HEK293 (cell line): ENCODE results near the gene ATP6V0B.

Source experiments
- BCL11A ChIP-seq: fragments of 450-650 bp; formaldehyde crosslinking; IDR thresholded peaks from 2 replicates; pipeline ENCODE4 v1.5.1; 2016; ENCODE audit warnings: low read depth, missing biosample characterization, missing genetic modification characterization
- EGR2 ChIP-seq: fragments of 450-650 bp; formaldehyde crosslinking; IDR thresholded peaks from 2 replicates; pipeline ENCODE4 v1.5.1; 2016; ENCODE audit warnings: low read depth, missing biosample characterization, missing genetic modification characterization
- GLIS2 ChIP-seq: fragments of 450-650 bp; formaldehyde crosslinking; IDR thresholded peaks from 2 replicates; pipeline ENCODE4 v1.5.1; 2016; ENCODE audit warnings: missing biosample characterization, missing genetic modification characterization
- INSM2 ChIP-seq: fragments of 450-650 bp; formaldehyde crosslinking; IDR thresholded peaks from 2 replicates; pipeline ENCODE4 v1.5.1; 2016; ENCODE audit warnings: missing biosample characterization, missing genetic modification characterization
- KLF7 ChIP-seq: fragments of 450-650 bp; formaldehyde crosslinking; IDR thresholded peaks from 2 replicates; pipeline ENCODE4 v1.5.1; 2016; ENCODE audit warnings: missing biosample characterization, missing genetic modification characterization, borderline replicate concordance
- PRDM1 ChIP-seq: fragments of 450-650 bp; formaldehyde crosslinking; IDR thresholded peaks from 2 replicates; pipeline ENCODE4; 2016; ENCODE audit warnings: missing biosample characterization, missing genetic modification characterization
- PRDM6 ChIP-seq: fragments of 450-650 bp; formaldehyde crosslinking; IDR thresholded peaks from 2 replicates; pipeline ENCODE4 v1.5.1; 2017; ENCODE audit warnings: missing biosample characterization, missing genetic modification characterization
- SALL2 ChIP-seq: fragments of 450-650 bp; formaldehyde crosslinking; IDR thresholded peaks from 2 replicates; pipeline ENCODE4 v1.5.0; 2017; ENCODE audit warnings: missing biosample characterization, mild to moderate bottlenecking, missing genetic modification characterization, borderline replicate concordance
- ZBTB20 ChIP-seq: fragments of 450-650 bp; formaldehyde crosslinking; IDR thresholded peaks from 2 replicates; pipeline ENCODE4 v1.5.1; 2016; ENCODE audit warnings: missing biosample characterization, missing genetic modification characterization
- ZFP3 ChIP-seq: fragments of 450-650 bp; formaldehyde crosslinking; IDR thresholded peaks from 2 replicates; pipeline ENCODE4 v1.5.1; 2016; ENCODE audit warnings: low read depth, missing biosample characterization, missing genetic modification characterization
- ZFP37 ChIP-seq: fragments of 450-650 bp; formaldehyde crosslinking; IDR thresholded peaks from 2 replicates; pipeline ENCODE4 v1.5.1; 2016; ENCODE audit warnings: missing biosample characterization, missing genetic modification characterization
- ZFP41 ChIP-seq: fragments of 450-650 bp; formaldehyde crosslinking; IDR thresholded peaks from 2 replicates; pipeline ENCODE4 v1.5.1; 2016; ENCODE audit warnings: missing biosample characterization, missing genetic modification characterization, borderline replicate concordance
- ZNF10 ChIP-seq: fragments of 450-650 bp; formaldehyde crosslinking; IDR thresholded peaks from 2 replicates; pipeline ENCODE4 v1.5.1; 2017; ENCODE audit warnings: missing biosample characterization, missing genetic modification characterization
- ZNF114 ChIP-seq: fragments of 450-650 bp; formaldehyde crosslinking; IDR thresholded peaks from 2 replicates; pipeline ENCODE4 v1.5.0; 2017; ENCODE audit warnings: missing biosample characterization, missing genetic modification characterization
- ZNF132 ChIP-seq: fragments of 450-650 bp; formaldehyde crosslinking; IDR thresholded peaks from 2 replicates; pipeline ENCODE4 v1.5.1; 2017; ENCODE audit warnings: missing biosample characterization, missing genetic modification characterization, borderline replicate concordance
- ZNF16 ChIP-seq: fragments of 450-650 bp; formaldehyde crosslinking; IDR thresholded peaks from 2 replicates; pipeline ENCODE4 v1.5.1; 2016; ENCODE audit warnings: low read depth, missing biosample characterization, missing genetic modification characterization
- ZNF175 ChIP-seq: fragments of 450-650 bp; formaldehyde crosslinking; IDR thresholded peaks from 2 replicates; pipeline ENCODE4 v1.5.1; 2016; ENCODE audit warnings: missing biosample characterization, missing genetic modification characterization
- ZNF24 ChIP-seq: fragments of 450-650 bp; formaldehyde crosslinking; IDR thresholded peaks from 2 replicates; pipeline ENCODE4 v1.5.1; 2016; ENCODE audit warnings: missing biosample characterization, missing genetic modification characterization
- ZNF341 ChIP-seq: fragments of 450-650 bp; formaldehyde crosslinking; IDR thresholded peaks from 2 replicates; pipeline ENCODE4; 2016; ENCODE audit warnings: low read depth, missing biosample characterization, missing genetic modification characterization
- ZNF366 ChIP-seq: fragments of 450-650 bp; formaldehyde crosslinking; conservative IDR thresholded peaks from 2 replicates; pipeline ENCODE4 v1.5.1; 2016; ENCODE audit warnings: missing biosample characterization, missing genetic modification characterization
- ZNF394 ChIP-seq: fragments of 450-650 bp; formaldehyde crosslinking; IDR thresholded peaks from 2 replicates; pipeline ENCODE4 v1.5.1; 2016; ENCODE audit warnings: missing biosample characterization, missing genetic modification characterization, mild to moderate bottlenecking, moderate library complexity, borderline replicate concordance
- ZNF423 ChIP-seq: fragments of 450-650 bp; formaldehyde crosslinking; IDR thresholded peaks from 2 replicates; pipeline ENCODE4 v1.5.1; 2016; ENCODE audit warnings: missing biosample characterization, missing genetic modification characterization
- ZNF426 ChIP-seq: fragments of 450-650 bp; formaldehyde crosslinking; IDR thresholded peaks from 2 replicates; pipeline ENCODE4 v1.5.1; 2017; ENCODE audit warnings: missing biosample characterization, missing genetic modification characterization, mild to moderate bottlenecking, inconsistent platforms, moderate library complexity
- ZNF514 ChIP-seq: fragments of 450-650 bp; formaldehyde crosslinking; IDR thresholded peaks from 2 replicates; pipeline ENCODE4 v1.5.1; 2016; ENCODE audit warnings: missing biosample characterization, missing genetic modification characterization
- ZNF558 ChIP-seq: fragments of 450-650 bp; formaldehyde crosslinking; IDR thresholded peaks from 2 replicates; pipeline ENCODE4 v1.5.1; 2016; ENCODE audit warnings: missing biosample characterization, missing genetic modification characterization
- ZNF626 ChIP-seq: fragments of 450-650 bp; sonication (Bioruptor Pico); formaldehyde crosslinking; IDR thresholded peaks from 2 replicates; pipeline ENCODE4 v1.5.1; 2018; ENCODE audit warnings: missing biosample characterization, missing genetic modification characterization, inconsistent platforms
- ZNF664 ChIP-seq: fragments of 450-650 bp; formaldehyde crosslinking; IDR thresholded peaks from 2 replicates; pipeline ENCODE4 v1.5.1; 2016; ENCODE audit warnings: missing biosample characterization, missing genetic modification characterization
- ZNF701 ChIP-seq: fragments of 450-650 bp; formaldehyde crosslinking; IDR thresholded peaks from 2 replicates; pipeline ENCODE4 v1.5.1; 2016; ENCODE audit warnings: missing biosample characterization, missing genetic modification characterization
- ZNF785 ChIP-seq: fragments of 450-650 bp; formaldehyde crosslinking; IDR thresholded peaks from 2 replicates; pipeline ENCODE4 v1.5.1; 2016; ENCODE audit warnings: missing biosample characterization, missing genetic modification characterization
- TF ChIP-seq, protein P1 (sequence below): fragments of 450-650 bp; formaldehyde crosslinking; IDR thresholded peaks from 2 replicates; pipeline ENCODE4 v1.5.1; 2016; ENCODE audit warnings: missing biosample characterization, missing genetic modification characterization
- TF ChIP-seq, protein P2 (sequence below): fragments of 450-650 bp; IDR thresholded peaks from 2 replicates; pipeline ENCODE4 v1.5.1; 2018; ENCODE audit warnings: missing biosample characterization, missing genetic modification characterization
- TF ChIP-seq, protein P3 (sequence below): sonication (generic); formaldehyde crosslinking; IDR thresholded peaks from 2 replicates; pipeline ENCODE4 v1.8.1; 2022; ENCODE audit warnings: mild to moderate bottlenecking, moderate library complexity, missing genetic modification reagents

The ATP6V0B gene

GRCh38 chr1:43946236-43947060 is 28.3 kb upstream of the ATP6V0B start, which contains the start of gene IPO13 (continued):
- TF ChIP-seq, protein P1, sequence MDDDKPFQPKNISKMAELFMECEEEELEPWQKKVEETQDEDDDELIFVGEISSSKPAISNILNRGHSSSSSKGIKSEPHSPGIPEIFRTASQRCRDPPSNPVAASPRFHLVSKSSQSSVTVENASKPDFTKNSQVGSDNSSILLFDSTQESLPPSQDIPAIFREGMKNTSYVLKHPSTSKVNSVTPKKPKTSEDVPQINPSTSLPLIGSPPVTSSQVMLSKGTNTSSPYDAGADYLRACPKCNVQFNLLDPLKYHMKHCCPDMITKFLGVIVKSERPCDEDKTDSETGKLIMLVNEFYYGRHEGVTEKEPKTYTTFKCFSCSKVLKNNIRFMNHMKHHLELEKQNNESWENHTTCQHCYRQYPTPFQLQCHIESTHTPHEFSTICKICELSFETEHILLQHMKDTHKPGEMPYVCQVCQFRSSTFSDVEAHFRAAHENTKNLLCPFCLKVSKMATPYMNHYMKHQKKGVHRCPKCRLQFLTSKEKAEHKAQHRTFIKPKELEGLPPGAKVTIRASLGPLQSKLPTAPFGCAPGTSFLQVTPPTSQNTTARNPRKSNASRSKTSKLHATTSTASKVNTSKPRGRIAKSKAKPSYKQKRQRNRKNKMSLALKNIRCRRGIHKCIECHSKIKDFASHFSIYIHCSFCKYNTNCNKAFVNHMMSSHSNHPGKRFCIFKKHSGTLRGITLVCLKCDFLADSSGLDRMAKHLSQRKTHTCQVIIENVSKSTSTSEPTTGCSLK (tag by site-specific recombination) = no peak
- TF ChIP-seq ZNF514 (tag by site-specific recombination) = no peak
- TF ChIP-seq KLF7 = peak; percentile 40; the same call in 1 of the 2 replicates
- TF ChIP-seq ZNF114 (tag by site-specific recombination) = no peak
- no peak for TF ChIP-seq ZNF132 (tag by site-specific recombination)
- no peak for TF ChIP-seq PRDM1 (tag by site-specific recombination)
- peak; percentile 51; the same call in 1 of the 2 replicates for TF ChIP-seq ZNF423 (tag by site-specific recombination)
- TF ChIP-seq, protein P2, sequence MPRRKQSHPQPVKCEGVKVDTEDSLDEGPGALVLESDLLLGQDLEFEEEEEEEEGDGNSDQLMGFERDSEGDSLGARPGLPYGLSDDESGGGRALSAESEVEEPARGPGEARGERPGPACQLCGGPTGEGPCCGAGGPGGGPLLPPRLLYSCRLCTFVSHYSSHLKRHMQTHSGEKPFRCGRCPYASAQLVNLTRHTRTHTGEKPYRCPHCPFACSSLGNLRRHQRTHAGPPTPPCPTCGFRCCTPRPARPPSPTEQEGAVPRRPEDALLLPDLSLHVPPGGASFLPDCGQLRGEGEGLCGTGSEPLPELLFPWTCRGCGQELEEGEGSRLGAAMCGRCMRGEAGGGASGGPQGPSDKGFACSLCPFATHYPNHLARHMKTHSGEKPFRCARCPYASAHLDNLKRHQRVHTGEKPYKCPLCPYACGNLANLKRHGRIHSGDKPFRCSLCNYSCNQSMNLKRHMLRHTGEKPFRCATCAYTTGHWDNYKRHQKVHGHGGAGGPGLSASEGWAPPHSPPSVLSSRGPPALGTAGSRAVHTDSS (tag by site-specific recombination) = no peak
- TF ChIP-seq ZNF701 (tag by site-specific recombination) = no peak
- peak; percentile 22; the same call in 1 of the 2 replicates for TF ChIP-seq ZNF341
- TF ChIP-seq INSM2 (tag by site-specific recombination) = peak; percentile 69; the same call in 1 of the 2 replicates
- TF ChIP-seq ZNF16 (tag by site-specific recombination) = no peak; the same call in 1 of the 2 replicates
- no peak; the same call in 1 of the 2 replicates for TF ChIP-seq ZNF10 (tag by site-specific recombination)
- TF ChIP-seq BCL11A = peak; percentile 80
- TF ChIP-seq ZNF175 (tag by site-specific recombination) = no peak
- no peak for TF ChIP-seq ZFP3 (tag by site-specific recombination)
- TF ChIP-seq ZBTB20 (tag by site-specific recombination) = peak; percentile 73
- TF ChIP-seq ZNF626 (tag by site-specific recombination) = no peak
- TF ChIP-seq ZNF24 (tag by site-specific recombination) = peak; percentile 89
- no peak for TF ChIP-seq ZFP41 (tag by site-specific recombination)
- no peak for TF ChIP-seq ZNF664 (tag by site-specific recombination)
- TF ChIP-seq, protein P3, sequence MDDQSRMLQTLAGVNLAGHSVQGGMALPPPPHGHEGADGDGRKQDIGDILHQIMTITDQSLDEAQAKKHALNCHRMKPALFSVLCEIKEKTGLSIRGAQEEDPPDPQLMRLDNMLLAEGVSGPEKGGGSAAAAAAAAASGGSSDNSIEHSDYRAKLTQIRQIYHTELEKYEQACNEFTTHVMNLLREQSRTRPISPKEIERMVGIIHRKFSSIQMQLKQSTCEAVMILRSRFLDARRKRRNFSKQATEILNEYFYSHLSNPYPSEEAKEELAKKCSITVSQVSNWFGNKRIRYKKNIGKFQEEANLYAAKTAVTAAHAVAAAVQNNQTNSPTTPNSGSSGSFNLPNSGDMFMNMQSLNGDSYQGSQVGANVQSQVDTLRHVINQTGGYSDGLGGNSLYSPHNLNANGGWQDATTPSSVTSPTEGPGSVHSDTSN (CRISPR knock-in tag) = no peak; the same call in 1 of the 2 replicates
- 0 out of 2 replicates have a peak, but pooled peaks have one; percentile 15 for TF ChIP-seq ZNF558 (tag by site-specific recombination)
- peak; percentile 90; the same call in 1 of the 2 replicates for TF ChIP-seq SALL2 (tag by site-specific recombination)
- TF ChIP-seq ZNF426 (tag by site-specific recombination) = no peak
- peak; percentile 92 for TF ChIP-seq EGR2 (tag by site-specific recombination)
- no peak; the same call in 1 of the 2 replicates for TF ChIP-seq ZNF785 (tag by site-specific recombination)
- peak; percentile 84 for TF ChIP-seq GLIS2 (tag by site-specific recombination)
- peak; percentile 85 for TF ChIP-seq ZNF366 (tag by site-specific recombination)
- no peak; the same call in 1 of the 2 replicates for TF ChIP-seq PRDM6 (tag by site-specific recombination)
- peak; percentile 68; the same call in 1 of the 2 replicates for TF ChIP-seq ZFP37 (tag by site-specific recombination)
- peak; percentile 73 for TF ChIP-seq ZNF394
